ENCODE measurements around the gene RPS15.

- no peak for TF ChIP-seq EZH2 (IDR thresholded peaks at IDR 0.05; ENCODE audit: borderline replicate concordance, low read length)
- no peak for TF ChIP-seq CTCF (IDR thresholded peaks at IDR 0.05; ENCODE audit: low read length)
These were observed 12.3 kb upstream of the RPS15 start for GRCh38 chr19:1425902-1426301.
